ENCODE measurements around the gene NRP1.

DNA sequence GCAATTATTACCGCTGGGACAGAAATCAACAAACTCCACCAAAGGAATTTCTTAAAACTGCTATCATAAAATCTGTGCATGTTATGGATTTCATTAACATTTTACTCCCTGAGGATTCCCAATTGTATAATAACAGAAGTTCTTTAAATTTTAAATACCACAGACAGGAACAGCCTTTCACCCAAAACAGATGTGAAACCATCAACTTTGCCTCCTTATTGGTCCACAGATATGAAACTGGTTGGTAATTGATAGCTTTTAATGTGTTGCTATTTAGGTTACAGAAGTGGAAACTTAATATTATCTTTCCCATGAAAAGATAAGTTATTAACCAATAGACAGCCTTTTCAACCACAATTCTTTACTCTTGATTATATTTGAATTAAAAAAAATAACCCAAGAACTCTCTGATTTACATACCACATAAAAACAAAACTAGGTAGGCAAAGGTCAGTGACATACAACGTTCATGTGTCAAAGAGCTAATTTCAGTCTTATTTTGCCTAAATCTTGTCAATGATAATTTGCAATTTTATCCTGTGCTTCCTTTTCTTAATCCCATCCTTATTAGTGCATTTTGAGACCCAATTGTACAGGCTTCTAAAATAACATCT, 90.0 kb downstream of the NRP1 start:
- TF ChIP-seq, protein P1, sequence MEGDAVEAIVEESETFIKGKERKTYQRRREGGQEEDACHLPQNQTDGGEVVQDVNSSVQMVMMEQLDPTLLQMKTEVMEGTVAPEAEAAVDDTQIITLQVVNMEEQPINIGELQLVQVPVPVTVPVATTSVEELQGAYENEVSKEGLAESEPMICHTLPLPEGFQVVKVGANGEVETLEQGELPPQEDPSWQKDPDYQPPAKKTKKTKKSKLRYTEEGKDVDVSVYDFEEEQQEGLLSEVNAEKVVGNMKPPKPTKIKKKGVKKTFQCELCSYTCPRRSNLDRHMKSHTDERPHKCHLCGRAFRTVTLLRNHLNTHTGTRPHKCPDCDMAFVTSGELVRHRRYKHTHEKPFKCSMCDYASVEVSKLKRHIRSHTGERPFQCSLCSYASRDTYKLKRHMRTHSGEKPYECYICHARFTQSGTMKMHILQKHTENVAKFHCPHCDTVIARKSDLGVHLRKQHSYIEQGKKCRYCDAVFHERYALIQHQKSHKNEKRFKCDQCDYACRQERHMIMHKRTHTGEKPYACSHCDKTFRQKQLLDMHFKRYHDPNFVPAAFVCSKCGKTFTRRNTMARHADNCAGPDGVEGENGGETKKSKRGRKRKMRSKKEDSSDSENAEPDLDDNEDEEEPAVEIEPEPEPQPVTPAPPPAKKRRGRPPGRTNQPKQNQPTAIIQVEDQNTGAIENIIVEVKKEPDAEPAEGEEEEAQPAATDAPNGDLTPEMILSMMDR (conservative IDR thresholded peaks at IDR 0.05; ENCODE audit: low read depth, low read length), result no peak
- TF ChIP-seq EZH2 (IDR thresholded peaks at IDR 0.05; ENCODE audit: borderline replicate concordance, low read depth, low read length, poor library complexity, severe bottlenecking), result no peak
